Activated CD4-positive, CD25-positive, alpha-beta regulatory T cell treated with anti-CD3 and anti-CD28 coated beads, Interleukin-2, amount 50 U/mL, for 16 hours (primary cell): ENCODE data around the gene CNR1.

Experiments
- DNase-seq: peaks from one replicate; pipeline ENCODE4 v3.0.0-alpha.2; 2020; ENCODE audit warnings: low read depth, low spot score

Gene CNR1

GRCh38 chr6:88143421-88144157 is 22.6 kb downstream of the CNR1 start:
- no peak for DNase-seq

GRCh38 chr6:88142297-88142668 is 23.9 kb downstream of the CNR1 start:
- DNase-seq: no peak

DNA sequence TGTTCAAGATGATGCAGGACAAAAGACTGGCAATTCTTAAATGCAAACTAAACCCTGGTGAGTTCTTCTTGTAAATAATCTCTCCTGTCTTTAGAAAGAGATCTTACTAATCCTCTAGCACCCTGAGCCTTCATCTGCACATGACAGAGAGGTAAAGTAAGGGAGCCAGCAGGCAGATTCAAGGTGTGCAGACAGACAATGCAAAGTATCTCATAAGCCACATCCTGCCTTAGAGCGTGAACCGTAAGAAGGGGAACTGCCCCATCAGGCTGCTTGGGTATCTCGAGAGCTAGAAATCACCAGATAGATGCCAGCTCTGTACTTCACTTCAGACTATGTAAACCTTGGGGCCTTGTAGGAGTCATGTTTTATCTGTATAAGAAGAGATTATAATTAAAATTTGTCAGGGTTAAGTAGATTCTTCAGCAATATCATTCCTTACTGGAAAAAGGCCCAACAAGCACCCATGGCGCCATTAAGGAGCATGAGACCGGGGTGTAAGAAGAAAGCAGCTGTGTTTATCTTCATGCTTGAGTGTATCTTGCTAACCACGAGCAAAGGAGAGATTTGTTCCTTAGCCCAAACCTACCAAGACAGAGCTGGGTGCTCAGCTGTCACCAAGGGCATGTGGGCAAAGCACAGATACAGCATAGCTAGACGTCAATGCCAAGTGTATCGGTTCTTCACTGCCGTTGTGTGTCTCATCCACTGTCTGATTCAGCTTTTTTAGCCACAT is 24.4 kb downstream of the CNR1 start:
- DNase-seq: no peak

DNA sequence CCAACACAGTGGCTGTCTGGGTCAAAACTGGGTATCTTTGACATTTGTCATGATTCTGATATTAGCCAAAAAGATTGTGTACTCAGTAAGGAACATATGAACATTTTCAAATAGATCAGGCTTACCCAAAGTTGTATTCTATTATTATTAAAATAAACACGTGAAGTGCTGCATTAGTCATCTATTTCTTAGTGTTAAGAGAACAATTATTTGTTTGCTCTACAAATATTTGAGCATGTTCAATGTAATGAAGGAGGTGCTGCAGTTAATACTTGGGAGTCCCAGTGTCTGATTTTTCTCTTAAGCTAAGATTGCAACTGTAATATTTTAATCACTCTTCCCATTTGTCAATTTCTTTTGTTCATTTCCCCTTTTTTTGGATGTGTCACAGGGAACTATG is 28.2 kb downstream of the CNR1 start:
- DNase-seq: no peak

DNA sequence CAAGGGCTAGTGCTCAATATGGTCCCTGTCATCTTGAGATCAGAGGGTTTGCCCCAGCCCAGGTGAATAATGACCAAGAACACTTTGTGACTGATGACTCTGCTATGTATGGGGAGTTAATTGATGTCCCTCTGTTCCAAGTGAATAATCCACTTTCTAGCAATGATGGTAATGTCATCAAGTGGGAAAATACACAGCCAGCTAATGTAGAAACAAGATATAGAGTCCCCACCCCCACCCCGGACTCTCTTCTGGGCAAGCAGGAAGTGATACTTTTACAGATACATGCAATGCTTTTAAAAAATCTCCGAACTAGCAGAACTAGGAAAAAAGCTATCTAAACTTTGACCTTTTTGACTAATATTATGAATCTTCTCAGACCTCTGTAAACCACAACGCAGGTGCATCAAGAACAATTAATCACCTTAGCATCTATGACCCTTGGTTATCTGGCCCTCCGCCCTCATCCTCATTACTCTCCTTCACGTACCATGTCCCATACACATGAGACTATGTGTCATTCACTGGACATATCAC is 30.5 kb downstream of the CNR1 start:
- DNase-seq: no peak

DNA sequence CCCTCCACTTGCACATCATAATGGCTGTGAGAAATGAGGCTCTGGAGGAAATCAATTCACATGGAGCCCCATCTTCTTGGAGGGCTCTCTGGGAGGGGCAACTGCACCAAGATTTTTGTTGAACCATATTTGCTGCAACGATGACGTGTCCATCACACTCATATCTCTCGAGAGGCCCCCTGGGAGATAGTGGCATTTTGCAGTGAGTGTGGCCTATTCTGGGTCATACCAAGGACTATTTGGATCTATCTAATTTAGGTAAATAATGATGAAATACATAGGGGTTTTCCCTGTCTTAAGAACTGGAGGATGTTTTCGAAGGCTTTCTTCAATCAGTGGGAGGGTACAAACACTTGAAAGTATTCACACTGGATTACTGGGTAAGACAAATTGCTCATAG is 31.6 kb downstream of the CNR1 start:
- no peak for DNase-seq

DNA sequence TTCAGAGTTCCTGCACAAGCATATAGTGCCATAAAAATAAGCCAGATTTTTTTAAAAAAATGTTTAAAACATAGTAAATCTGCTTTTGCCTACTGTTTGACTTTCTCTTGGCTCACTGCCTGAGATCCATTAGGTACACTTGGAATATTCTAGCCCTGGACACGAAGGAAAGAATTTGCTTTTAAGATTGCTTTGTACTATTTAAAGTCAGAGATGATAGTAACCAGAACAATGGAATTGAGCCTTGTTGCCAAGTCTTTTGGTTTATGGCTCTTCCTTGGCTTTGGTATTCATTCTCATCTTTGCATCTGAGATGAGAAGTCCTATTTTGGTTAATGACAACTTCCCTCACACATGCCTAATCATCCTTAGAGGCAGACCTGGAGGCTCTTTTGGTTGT is 32.4 kb downstream of the CNR1 start:
- DNase-seq: no peak

DNA sequence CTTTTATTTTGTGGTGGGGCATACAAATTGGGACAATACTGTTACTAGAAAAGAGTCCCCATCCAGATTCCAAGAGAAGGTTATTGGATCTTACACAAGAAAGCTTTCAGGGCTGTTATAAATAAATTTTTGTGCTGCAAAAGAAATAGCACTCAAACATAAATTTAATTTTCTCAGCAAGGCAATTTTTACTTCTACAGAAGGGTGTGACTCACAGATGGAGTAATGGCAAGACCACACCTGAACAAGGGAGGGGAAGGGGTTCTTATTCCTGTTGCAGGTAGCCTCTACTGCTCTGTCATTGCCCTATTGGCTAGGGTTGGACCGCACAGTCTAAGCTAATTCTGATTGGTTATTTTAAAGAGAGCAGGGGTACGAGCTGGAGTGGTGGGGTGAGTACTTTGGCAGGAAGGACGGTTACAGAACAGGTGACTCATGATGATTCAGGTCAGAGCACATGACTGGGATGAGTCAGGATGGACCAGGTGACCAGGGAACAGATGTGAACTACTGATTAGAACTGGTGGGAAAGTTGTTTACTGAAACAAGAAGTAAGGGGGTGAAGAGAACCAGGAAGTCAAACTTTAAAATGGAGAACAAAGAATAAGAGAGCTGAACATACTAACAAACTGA is 41.1 kb downstream of the CNR1 start:
- DNase-seq: no peak

- no peak for DNase-seq
Measured at GRCh38 chr6:88120635-88121034, 45.5 kb downstream of the CNR1 start.

- DNase-seq: no peak
Measured at GRCh38 chr6:88119769-88120168, 46.4 kb downstream of the CNR1 start.

DNA sequence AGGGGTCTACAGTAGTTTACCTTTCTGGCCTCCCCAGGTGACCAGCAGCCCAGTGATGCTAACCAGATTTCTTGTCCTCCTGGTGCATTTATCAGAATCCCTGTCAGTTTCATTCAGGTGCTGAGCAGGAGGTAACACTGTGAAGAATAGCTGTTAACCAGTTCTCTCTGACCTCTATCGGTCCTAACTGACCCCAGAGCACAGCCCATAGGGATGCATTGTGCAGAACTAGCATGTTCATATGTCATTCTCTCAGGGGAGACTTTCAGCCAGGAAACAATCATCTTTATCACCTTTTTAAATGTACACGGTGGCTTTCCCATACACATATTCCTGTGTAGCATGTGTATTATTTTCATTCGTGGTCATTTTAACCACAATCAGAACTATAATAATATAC is 49.9 kb downstream of the CNR1 start:
- no peak for DNase-seq

DNA sequence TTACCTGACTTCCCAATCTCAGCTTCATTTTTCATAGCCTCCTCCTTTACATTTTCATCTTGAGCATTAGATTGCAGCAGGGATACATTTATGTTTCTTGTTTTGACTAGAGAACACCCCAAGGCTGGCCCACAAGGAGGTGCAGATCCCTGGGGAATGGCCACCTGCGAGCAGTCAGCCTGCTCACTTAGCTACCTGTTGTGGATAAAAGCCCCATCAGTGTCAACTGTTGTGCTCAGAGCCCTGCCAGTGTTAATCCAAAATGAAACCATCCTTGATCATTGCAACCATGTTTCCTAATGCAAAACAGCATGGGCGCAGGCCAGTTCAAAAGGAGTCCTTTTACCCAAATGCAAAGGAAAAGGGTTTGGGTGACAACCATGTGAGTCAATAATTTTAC is 50.8 kb downstream of the CNR1 start:
- no peak for DNase-seq

DNA sequence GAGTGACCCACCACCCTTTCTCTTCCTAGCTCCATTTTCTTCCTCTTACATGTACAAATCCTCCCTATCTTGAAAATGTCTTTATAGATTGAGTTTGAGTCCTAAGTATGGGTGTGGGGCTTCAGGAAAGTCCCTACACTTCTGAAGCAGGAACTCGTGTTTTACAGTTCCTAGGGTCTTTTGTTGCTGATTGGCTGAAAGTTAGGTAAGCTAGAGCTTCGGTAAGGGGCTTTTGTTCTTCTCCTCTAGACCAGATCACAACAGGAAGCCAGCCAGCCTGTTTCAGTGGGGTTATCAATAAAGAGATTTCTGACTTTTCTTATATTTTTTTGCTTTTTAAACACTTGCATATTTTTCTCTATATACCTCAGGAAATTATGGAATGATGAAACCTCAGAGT is 51.3 kb downstream of the CNR1 start:
- DNase-seq: no peak

GRCh38 chr6:88111991-88112390 is 54.2 kb downstream of the CNR1 start:
- DNase-seq: no peak

DNA sequence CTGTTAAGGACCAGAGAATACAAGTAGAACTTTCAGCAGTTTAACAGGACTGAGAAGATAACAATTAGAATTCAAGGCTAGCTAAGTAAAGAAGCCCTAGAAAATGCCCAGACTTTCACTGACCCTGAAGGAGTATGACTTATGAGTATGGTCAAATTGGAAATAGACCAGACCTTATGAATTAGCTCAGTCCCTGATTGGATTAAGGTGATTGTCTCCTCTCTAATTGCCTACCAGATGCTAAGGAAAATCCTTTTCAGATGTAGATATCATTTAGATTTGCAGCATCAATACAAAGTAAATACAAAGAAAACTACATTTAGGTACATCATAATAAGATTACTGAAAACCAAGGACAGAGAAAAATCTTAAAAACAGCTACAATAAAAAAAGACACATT is 58.9 kb downstream of the CNR1 start:
- DNase-seq: no peak

- no peak for DNase-seq
Measured at GRCh38 chr6:88105741-88106340, 60.3 kb downstream of the CNR1 start.
